Uterus (tissue), 2 donors: ENCODE measurements around the gene AKR7A2.

Experiments used
- POLR2A ChIP-seq, 2 donors: fragments of 450-650 bp; IDR thresholded peaks; one replicate each; pipeline ENCODE4 v1.6.1; 2016; ENCODE audit warnings: antibody characterized with exemption in 2 of 2, mild to moderate bottlenecking in 1 of 2, moderate library complexity in 1 of 2
- TF ChIP-seq, protein P1 (sequence below), 4 experiments: fragments of 200-600 bp in 2 of 4; fragments of 450-650 bp in 2 of 4; sonication (generic) in 2 of 4; IDR thresholded peaks; one replicate each; pipeline ENCODE4 v1.5.1; 2016 to 2019; ENCODE audit warnings: antibody characterized with exemption in 4 of 4, mild to moderate bottlenecking in 2 of 4, moderate library complexity in 1 of 4

DNA sequence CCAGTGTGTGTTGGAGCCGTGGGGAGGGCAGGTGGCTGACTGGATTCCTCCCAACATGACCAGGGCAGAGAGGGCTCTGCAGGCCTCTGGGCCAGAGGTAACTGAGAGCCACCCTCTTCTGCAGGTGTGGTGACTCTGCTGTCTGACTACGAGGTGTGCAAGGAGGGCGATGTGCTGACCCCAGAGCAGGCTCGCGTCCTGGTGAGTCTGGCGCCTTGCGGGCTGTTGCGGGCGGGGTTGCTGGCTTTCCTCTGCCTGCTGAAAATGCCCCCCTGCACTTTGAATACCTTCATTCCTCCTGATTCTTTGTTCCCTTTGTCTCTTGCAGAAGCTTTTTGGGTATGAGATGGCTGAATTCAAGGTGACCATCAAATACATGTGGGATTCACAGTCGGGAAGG is 53.6 kb downstream of the AKR7A2 start:
- no peak for TF ChIP-seq POLR2A (IDR thresholded peaks at IDR 0.05)
- TF ChIP-seq, protein P1, sequence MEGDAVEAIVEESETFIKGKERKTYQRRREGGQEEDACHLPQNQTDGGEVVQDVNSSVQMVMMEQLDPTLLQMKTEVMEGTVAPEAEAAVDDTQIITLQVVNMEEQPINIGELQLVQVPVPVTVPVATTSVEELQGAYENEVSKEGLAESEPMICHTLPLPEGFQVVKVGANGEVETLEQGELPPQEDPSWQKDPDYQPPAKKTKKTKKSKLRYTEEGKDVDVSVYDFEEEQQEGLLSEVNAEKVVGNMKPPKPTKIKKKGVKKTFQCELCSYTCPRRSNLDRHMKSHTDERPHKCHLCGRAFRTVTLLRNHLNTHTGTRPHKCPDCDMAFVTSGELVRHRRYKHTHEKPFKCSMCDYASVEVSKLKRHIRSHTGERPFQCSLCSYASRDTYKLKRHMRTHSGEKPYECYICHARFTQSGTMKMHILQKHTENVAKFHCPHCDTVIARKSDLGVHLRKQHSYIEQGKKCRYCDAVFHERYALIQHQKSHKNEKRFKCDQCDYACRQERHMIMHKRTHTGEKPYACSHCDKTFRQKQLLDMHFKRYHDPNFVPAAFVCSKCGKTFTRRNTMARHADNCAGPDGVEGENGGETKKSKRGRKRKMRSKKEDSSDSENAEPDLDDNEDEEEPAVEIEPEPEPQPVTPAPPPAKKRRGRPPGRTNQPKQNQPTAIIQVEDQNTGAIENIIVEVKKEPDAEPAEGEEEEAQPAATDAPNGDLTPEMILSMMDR (IDR thresholded peaks at IDR 0.05), result no peak
